Loucy (cell line): Measurements from ENCODE around the gene ZNF816.

Experiments used
- CTCF ChIP-seq: fragments of 200-600 bp; sonication (generic); conservative IDR thresholded peaks from 2 replicates; pipeline ENCODE4 v1.5.1; 2014; ENCODE audit warnings: mild to moderate bottlenecking, antibody characterized with exemption, low read length
- EZH2phosphoT487 ChIP-seq: fragments of 200-600 bp; IDR thresholded peaks from 2 replicates; pipeline ENCODE4 v1.6.1; 2018; ENCODE audit warnings: antibody characterized with exemption, mild to moderate bottlenecking, moderate library complexity, borderline replicate concordance

GRCh38 chr19:52990759-52991418, 28.2 kb upstream of the ZNF816 start:
- TF ChIP-seq CTCF = no peak
- TF ChIP-seq EZH2phosphoT487 = no peak
